Activated CD4-positive, alpha-beta T cell treated with anti-CD3 and anti-CD28 coated beads, Interleukin-2, amount 50 U/mL, for 4 hours (primary cell): ENCODE data around the gene FAM24B.

Experiments used
- DNase-seq, 2 experiments: peaks; one replicate each; pipeline ENCODE4 v3.0.0-alpha.2; 2020

The FAM24B gene

GRCh38 chr10:122856902-122857301 is 22.5 kb downstream of the FAM24B start:
- DNase-seq, result no peak

- no peak for DNase-seq
These were observed 23.6 kb downstream of the FAM24B start for GRCh38 chr10:122855745-122856144.

GRCh38 chr10:122854648-122855047 is 24.7 kb downstream of the FAM24B start:
- DNase-seq, result no peak

DNA sequence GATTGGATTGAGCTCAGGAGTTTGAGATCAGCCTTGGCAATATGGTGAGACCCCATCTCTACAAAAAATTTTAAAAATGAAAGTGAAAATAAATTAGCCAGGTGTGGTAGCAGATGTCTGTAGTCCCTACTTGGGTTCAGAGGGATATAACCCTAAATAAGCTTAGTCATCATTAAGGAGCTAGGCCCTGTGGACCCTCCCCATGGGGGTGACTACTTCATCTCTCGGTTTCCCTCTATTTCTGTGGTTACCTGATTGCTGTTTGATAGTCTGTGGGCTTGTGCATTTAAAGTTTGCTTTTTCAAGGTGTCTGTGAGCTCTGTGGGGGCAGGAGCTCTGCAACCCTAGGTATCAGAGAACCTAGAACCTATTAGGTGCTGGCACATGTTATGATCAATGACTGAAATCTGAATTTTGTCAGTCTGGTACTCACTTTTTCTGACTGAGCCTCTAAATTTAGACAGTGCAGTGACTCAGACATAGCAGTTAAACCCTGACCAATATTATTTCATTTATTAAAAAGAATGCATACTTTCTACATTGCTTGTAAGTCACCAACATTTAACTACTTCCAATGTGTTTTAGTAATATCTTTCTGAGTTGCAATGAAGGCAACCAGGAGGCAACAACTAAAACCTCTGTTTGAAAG is 25.6 kb downstream of the FAM24B start:
- no peak for DNase-seq

GRCh38 chr10:122852261-122852660 is 27.1 kb downstream of the FAM24B start:
- no peak for DNase-seq

- no peak for DNase-seq
These were observed 28.4 kb downstream of the FAM24B start for GRCh38 chr10:122850705-122851640.

DNA sequence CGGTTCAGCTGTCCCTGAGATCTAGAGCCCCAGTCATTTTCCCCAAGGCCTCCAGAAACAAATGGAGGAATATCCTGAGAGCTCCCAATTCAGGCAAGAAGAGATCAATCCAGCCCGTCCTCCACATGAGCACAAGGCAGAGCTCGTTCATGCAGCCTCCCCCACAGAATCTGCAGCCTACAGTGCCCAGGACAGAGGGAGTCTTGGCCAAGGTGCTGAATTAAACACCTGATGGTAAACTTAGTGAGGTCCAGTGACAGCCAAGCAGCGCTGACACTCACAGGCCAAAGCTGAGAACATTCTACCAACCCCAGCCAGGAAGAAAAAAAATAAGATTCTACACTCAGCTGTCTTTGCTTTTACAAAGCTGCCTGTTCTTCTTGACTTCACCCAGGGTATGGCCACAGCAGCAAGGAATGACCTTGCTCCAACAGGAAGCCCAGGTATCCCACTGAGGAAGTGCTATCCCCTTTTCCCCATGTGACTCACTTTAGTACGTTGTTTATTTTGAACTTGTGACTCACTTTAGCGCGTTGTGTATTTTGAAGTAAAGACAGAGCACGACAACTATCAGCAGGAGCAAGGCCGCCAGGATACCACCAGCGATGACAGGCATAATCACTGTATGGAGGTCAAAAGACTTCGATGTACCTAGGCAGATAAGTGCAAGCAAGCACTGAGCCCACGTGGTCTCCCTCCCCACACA is 29.3 kb downstream of the FAM24B start:
- no peak for DNase-seq

DNA sequence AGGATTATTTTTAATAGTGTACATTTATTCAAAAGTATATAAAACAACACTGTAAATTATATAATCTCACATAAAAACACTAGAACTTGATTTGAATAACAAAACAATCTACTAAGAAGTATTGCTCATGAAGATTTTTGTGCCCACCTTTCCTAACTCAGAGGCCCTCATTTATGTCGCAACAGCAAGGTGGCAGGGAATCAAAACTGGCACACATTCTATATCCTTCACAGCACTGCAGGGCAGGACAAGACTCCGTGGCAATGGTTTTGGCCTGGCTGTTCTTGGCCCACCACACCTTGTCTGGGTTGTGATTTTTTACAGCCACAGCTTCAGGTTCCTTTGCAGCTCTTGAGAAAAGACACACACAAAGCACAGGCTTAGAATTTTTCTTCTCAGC is 30.3 kb downstream of the FAM24B start:
- DNase-seq, result no peak

DNA sequence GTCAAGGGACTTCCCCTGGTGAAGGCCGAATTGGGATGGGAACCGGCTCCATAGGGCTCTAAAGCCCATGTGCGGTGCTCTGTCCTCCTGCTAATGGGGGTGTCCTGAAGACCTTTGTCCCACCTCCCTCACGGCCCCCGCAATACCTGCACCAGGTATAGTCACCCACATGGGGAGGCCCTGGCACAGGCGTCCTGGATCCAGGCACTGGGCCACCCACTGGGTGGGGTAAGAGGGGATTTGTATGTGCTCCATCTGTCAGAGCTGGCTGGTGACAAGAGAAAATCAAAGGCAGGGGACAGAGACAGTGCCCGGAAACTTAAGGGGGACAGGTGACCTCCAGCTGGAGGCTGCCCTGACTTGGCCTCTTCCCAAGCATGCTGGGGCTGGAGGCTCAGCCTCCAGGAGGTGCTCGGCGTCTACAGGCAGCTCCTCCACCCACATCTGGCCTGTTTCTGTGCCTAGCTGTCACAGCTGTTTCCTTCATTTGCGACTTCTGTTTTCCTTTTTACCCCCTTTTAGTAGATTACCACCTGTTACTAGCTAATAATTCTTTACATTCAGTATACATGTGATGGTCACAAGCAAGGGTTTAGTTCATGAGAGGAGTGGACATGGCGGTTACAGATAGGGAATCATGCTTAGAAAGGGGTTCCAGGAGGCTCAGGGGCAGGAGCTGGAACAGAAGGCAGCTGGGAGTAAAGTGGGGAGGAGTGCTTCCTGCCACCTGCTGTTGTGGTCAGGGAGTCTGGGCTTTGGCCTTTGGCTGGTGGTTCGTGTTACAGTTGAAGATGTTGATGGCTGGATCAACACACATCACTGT is 31.4 kb downstream of the FAM24B start:
- no peak for DNase-seq

- DNase-seq, result no peak
These were observed 33.5 kb downstream of the FAM24B start, which contains the start of gene CUZD1 for GRCh38 chr10:122845783-122846332. Gene CUZD1, minus strand, starts transcription at chr10:122845857. Its CDS starts 14 bp downstream, at chr10:122845843.

DNA sequence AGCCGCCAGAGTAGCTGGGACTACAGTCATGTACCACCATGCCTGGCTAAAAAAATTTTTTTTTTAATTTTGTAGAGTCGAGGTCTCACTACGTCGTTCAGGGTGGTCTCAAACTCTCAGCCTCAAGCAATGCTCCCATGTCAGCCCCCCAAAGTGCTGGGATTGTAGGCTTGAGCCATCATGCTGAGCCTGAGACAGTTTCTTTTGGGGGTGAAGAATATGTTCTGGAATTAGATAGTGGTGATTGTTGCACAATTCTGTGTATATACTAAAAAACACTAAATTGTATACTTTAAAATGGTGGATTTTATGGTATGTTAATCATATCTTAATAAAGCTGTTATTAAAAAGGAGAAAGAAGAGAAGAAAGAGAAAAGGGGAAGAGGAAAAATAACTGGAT is 35.2 kb downstream of the FAM24B start:
- no peak for DNase-seq

GRCh38 chr10:122841569-122841968 is 37.8 kb downstream of the FAM24B start:
- DNase-seq, result no peak

DNA sequence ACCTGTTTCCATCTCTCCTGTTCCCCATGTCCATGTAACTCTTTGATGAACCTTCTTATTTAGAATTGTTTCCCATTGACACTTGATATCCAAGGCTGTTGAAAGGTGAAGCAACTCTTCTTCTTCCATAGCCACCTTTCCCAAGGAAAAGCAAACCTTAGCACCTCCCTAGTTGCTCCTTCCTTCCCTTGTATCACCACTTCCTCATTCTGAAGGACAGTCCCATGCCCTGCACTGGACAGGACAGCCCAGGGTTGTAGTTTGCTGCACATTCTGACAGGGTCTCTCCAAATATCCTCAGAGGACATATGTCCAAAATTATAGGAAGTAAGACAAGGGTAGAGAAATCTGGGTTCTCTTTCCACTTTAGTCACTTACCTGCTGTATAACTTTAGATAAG is 39.9 kb downstream of the FAM24B start:
- no peak for DNase-seq

DNA sequence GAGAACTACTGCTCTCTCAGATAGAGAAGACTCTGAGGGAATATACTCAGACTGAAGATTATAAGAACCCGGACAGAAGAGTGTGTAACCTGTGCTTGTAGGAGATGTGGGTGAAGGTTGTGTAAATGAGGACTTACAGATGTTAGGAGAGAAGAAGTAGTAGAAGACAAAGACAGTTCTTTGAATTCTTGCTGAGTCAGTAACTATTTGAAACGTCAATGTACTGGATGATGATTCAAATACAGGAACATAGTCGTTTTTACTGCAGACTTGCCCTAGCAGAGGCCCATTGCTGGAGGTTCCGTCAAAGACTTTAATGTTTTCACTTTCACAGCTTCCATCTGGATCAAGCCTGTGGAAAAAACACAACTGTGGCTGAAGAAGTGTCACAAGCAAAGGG is 40.5 kb downstream of the FAM24B start:
- DNase-seq, result no peak

GRCh38 chr10:122835908-122836307 is 43.5 kb downstream of the FAM24B start:
- no peak for DNase-seq

- no peak for DNase-seq
These were observed 48.4 kb downstream of the FAM24B start for GRCh38 chr10:122830965-122831353.

- DNase-seq, result no peak
These were observed 49.0 kb downstream of the FAM24B start for GRCh38 chr10:122830273-122830964.

DNA sequence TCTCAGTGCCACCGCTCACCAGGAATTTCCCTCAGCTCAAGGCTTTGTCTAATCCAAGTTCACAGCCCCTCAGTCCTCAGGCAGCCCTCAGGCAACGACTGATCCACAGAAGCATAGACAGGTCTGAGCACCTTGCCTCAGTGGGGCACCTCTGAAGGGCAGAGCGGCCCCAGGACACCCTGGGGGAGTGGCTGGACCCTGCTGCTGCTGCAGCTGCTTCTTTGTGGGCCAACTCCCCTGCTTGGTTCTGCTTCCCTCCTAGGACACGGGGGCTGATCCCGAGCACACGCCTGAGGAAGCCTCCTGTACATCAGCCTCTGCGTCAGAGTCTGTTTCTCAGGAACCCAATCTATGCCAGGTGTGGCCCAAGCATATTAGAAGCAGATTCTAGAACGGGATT is 49.9 kb downstream of the FAM24B start:
- DNase-seq, result no peak

- no peak for DNase-seq
These were observed 50.6 kb downstream of the FAM24B start for GRCh38 chr10:122828716-122829255.

- DNase-seq, result no peak
These were observed 52.1 kb downstream of the FAM24B start for GRCh38 chr10:122827302-122827701.

DNA sequence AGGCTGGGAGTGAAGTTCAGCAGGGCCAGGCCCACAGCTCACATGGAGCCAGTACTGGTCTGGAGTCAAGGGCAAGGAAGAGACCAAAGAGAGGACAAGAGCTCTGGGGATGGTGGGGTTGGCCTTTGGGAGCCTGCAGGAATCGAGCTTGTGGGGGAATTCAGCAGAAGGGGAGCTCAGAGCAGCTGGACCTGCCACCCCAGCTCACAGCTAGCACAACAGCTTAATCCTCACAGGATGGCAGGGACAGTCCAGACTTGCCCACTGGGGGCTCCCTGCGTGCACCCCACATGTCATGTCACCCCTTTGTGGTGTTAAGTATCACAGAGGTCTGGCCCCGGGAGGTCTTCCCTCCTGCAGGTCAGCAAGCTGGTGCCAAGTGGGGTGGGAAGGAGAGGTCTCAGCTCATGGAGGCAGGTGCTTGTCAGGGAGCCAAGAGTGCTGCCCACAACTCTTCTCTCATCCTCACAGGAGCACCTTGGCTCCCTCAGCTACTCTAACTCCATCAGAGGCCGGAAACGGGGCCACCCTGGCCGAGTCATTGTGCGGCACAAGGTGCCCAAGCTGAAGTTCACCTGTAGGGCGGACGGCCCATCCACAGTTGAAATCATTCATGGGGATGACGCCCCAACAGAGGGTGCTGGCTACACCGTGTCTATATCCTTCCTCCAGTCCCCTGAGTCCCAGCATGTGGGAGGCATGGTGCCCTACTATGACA is 56.2 kb downstream of the FAM24B start:
- DNase-seq, result no peak
